Measurements from ENCODE around the gene ANKRD17. TPM values are rescaled to one million over a fixed set of nuclear protein-coding genes. Genes with fewer than 3 reads are reported as not detected.
A peak's percentile ranks its signal among the peaks of the same experiment; 100 is the strongest.

The ANKRD17 gene
- total RNA-seq, 1 donor from 2014 or later, result 91.9 TPM

- Histone ChIP-seq H3K4me1 (ENCODE audit: insufficient read depth, low read length) (no peaks in the 10 kb centered on the region), H3K79me2 (ENCODE audit: insufficient read depth, low read length) (peaks cover 48% of the 10 kb centered on the region), H4K20me1 (ENCODE audit: insufficient read depth, low read length) (peaks cover 27% of the 10 kb centered on the region), H3K27me3 (ENCODE audit: insufficient read depth, low read length) (no peaks in the 10 kb centered on the region), H3K36me3 (ENCODE audit: insufficient read depth, low read length) (peaks cover 30% of the 10 kb centered on the region), H2AFZ (ENCODE audit: low read depth, low read length) (no peak overlapping the region), H3K4me3 (ENCODE audit: insufficient read depth, low read depth, low read length) (no peak overlapping the region), H3K27ac (ENCODE audit: low read depth, low read length) (no peak overlapping the region), H3K9me3 (ENCODE audit: insufficient read depth, low read depth, low read length) (no peaks in the 10 kb centered on the region), H3K4me2 (ENCODE audit: low read length) (no peak overlapping the region), H3K9ac (ENCODE audit: low read length) (no peak overlapping the region)
- H3K36me3 Mint-ChIP-seq (ENCODE audit: low read depth, unreplicated experiment), result peaks cover 20% of the 10 kb centered on the region
- no peaks in the 10 kb centered on the region for H3K27me3 Mint-ChIP-seq (ENCODE audit: low read depth, unreplicated experiment)
- no peaks in the 10 kb centered on the region for H3K9me3 Mint-ChIP-seq (ENCODE audit: unreplicated experiment)
- H3K27ac Mint-ChIP-seq (ENCODE audit: unreplicated experiment), result peak overlapping the region; percentile 73
- TF ChIP-seq EZH2 (IDR thresholded peaks at IDR 0.05; ENCODE audit: insufficient read depth, low read length) (no peak), CTCF (IDR thresholded peaks at IDR 0.05; ENCODE audit: insufficient read depth, low read depth, low read length) (no peak)
- no peaks in the 10 kb centered on the region for H3K4me1 Mint-ChIP-seq (ENCODE audit: low read depth, unreplicated experiment)
- H3K4me3 Mint-ChIP-seq (ENCODE audit: unreplicated experiment), result no peak overlapping the region
- DNase-seq (ENCODE audit: low read depth), result no peak
- FAIRE-seq, result no peak
These were observed 167.9 kb downstream of the ANKRD17 start for GRCh38 chr4:73090738-73091137.

- FAIRE-seq, result no peak
These were observed 170.7 kb downstream of the ANKRD17 start for GRCh38 chr4:73087871-73088270.

More at GRCh38 chr4:73087871-73088270, 170.7 kb downstream of the ANKRD17 start:
- H3K36me3 Mint-ChIP-seq (ENCODE audit: low read depth, unreplicated experiment), result peaks cover 20% of the 10 kb centered on the region
- H3K9ac ChIP-seq (ENCODE audit: low read length), result no peak overlapping the region
- DNase-seq (ENCODE audit: low read depth), result no peak
- peaks cover 37% of the 10 kb centered on the region for H3K36me3 ChIP-seq (ENCODE audit: insufficient read depth, low read length)
- peaks cover 63% of the 10 kb centered on the region for H3K79me2 ChIP-seq (ENCODE audit: insufficient read depth, low read length)
- no peak overlapping the region for H3K4me3 Mint-ChIP-seq (ENCODE audit: unreplicated experiment)
- TF ChIP-seq CTCF (IDR thresholded peaks at IDR 0.05; ENCODE audit: insufficient read depth, low read depth, low read length), result no peak
- no peak for TF ChIP-seq EZH2 (IDR thresholded peaks at IDR 0.05; ENCODE audit: insufficient read depth, low read length)
- no peak overlapping the region for H3K27ac ChIP-seq (ENCODE audit: low read depth, low read length)
- peaks cover 30% of the 10 kb centered on the region for H4K20me1 ChIP-seq (ENCODE audit: insufficient read depth, low read length)
- no peak overlapping the region for H3K4me2 ChIP-seq (ENCODE audit: low read length)
- no peaks in the 10 kb centered on the region for H3K9me3 Mint-ChIP-seq (ENCODE audit: unreplicated experiment)
- no peak overlapping the region for H2AFZ ChIP-seq (ENCODE audit: low read depth, low read length)
- H3K4me3 ChIP-seq (ENCODE audit: insufficient read depth, low read depth, low read length), result no peak overlapping the region
- no peaks in the 10 kb centered on the region for H3K4me1 Mint-ChIP-seq (ENCODE audit: low read depth, unreplicated experiment)
- H3K27me3 Mint-ChIP-seq (ENCODE audit: low read depth, unreplicated experiment), result no peaks in the 10 kb centered on the region
- no peaks in the 10 kb centered on the region for H3K27me3 ChIP-seq (ENCODE audit: insufficient read depth, low read length)
- no peaks in the 10 kb centered on the region for H3K4me1 ChIP-seq (ENCODE audit: insufficient read depth, low read length)
- no peaks in the 10 kb centered on the region for H3K9me3 ChIP-seq (ENCODE audit: insufficient read depth, low read depth, low read length)
- no peak overlapping the region for H3K27ac Mint-ChIP-seq (ENCODE audit: unreplicated experiment)
